IMR-90 (cell line): ENCODE measurements around the gene TMEM170B. TPM values are rescaled to one million over a fixed set of nuclear protein-coding genes. Genes with fewer than 3 reads are reported as not detected.

Experiments used
- ATAC-seq: fragments of 200-7000 bp; cut with Tn5 transposase; 2 replicates; pipeline ENCODE4 v1.9.1; 2020; ENCODE audit warnings: low read depth, mild to moderate bottlenecking, moderate library complexity
- BruUV-seq: library from RNA; stranded (reverse); fragments of 400-500 nt; replicated peaks from 2 replicates; lab custom pipeline; 2021; lab: Mats Ljungman, UMichigan
- CTCF ChIA-PET: fragments of 300-600 bp; formaldehyde crosslinking; extraction: SDS; loops from one replicate; lab custom pipeline; 2021; ENCODE audit warnings: antibody characterized with exemption; lab: Yijun Ruan, JAX
- POLR2A ChIA-PET: fragments of 300-600 bp; sonication (Branson Sonifier 250); formaldehyde crosslinking; loops from one replicate; lab custom pipeline; 2022; ENCODE audit warnings: antibody characterized with exemption; ENCODE audit not compliant: unreplicated experiment; lab: Charles Lee
- DNase-seq: peaks from one replicate; pipeline ENCODE4 v3.0.0; 2013
- H2AFZ ChIP-seq: replicated peaks from 2 replicates; pipeline ENCODE3; 2013; ENCODE audit warnings: low read length, mild to moderate bottlenecking; ENCODE audit not compliant: poor library complexity
- H2AK5ac ChIP-seq: 2 replicates; pipeline ENCODE4 v1.6.1; 2013; ENCODE audit warnings: low read depth, low read length, inconsistent platforms
- H2AK9ac ChIP-seq: replicated peaks from 2 replicates; pipeline ENCODE3; 2013; ENCODE audit warnings: mild to moderate bottlenecking, low read depth, low read length, moderate library complexity; ENCODE audit not compliant: poor library complexity
- H2BK120ac ChIP-seq: 2 replicates; pipeline ENCODE4 v1.6.1; 2013; ENCODE audit warnings: low read depth, low read length, inconsistent platforms
- H2BK15ac ChIP-seq: 3 replicates; pipeline ENCODE4 v1.6.1; 2013; ENCODE audit warnings: low read depth, low read length, inconsistent platforms
- H2BK20ac ChIP-seq: 2 replicates; pipeline ENCODE4 v1.6.1; 2013; ENCODE audit warnings: low read depth, mild to moderate bottlenecking, inconsistent platforms, low read length, moderate library complexity
- H2BK5ac ChIP-seq: 2 replicates; pipeline ENCODE4 v1.6.1; 2013; ENCODE audit warnings: mild to moderate bottlenecking, low read depth, low read length, inconsistent platforms; ENCODE audit not compliant: poor library complexity, severe bottlenecking
- H3K14ac ChIP-seq: replicated peaks from 2 replicates; pipeline ENCODE4 v1.6.1; 2013; ENCODE audit warnings: low read depth, low read length, inconsistent platforms
- H3K18ac ChIP-seq: 2 replicates; pipeline ENCODE4 v1.6.1; 2013; ENCODE audit warnings: low read depth, low read length, control low read depth
- H3K23ac ChIP-seq: 2 replicates; pipeline ENCODE4 v1.6.1; 2013; ENCODE audit warnings: low read depth, low read length, inconsistent platforms
- H3K27ac ChIP-seq: 2 replicates; pipeline ENCODE4 v1.5.1; 2013; ENCODE audit warnings: mild to moderate bottlenecking, control low read depth, low read length; ENCODE audit not compliant: insufficient read depth
- H3K27me3 ChIP-seq: 2 replicates; pipeline ENCODE4 v1.6.1; 2013; ENCODE audit warnings: low read length; ENCODE audit not compliant: control insufficient read depth, insufficient read depth
- H3K36me3 ChIP-seq: 2 replicates; pipeline ENCODE4 v1.6.1; 2013; ENCODE audit warnings: low read length, mixed read lengths; ENCODE audit not compliant: control insufficient read depth, insufficient read depth
- H3K4ac ChIP-seq: 2 replicates; pipeline ENCODE4 v1.6.1; 2013; ENCODE audit warnings: low read depth, low read length, inconsistent platforms
- H3K4me1 ChIP-seq: 2 replicates; pipeline ENCODE4 v1.6.1; 2013; ENCODE audit warnings: low read length, mixed read lengths; ENCODE audit not compliant: control insufficient read depth, insufficient read depth
- H3K4me2 ChIP-seq: 2 replicates; pipeline ENCODE4 v1.6.1; 2013; ENCODE audit warnings: low read depth, mild to moderate bottlenecking, control low read depth, low read length, moderate library complexity
- H3K4me3 ChIP-seq: 2 replicates; pipeline ENCODE4 v1.5.1; 2013; ENCODE audit warnings: low read depth, mild to moderate bottlenecking, control low read depth, low read length, moderate library complexity; ENCODE audit not compliant: insufficient read depth
- H3K56ac ChIP-seq: 2 replicates; pipeline ENCODE4 v1.6.1; 2013; ENCODE audit warnings: low read length, inconsistent platforms; ENCODE audit not compliant: insufficient read depth; ENCODE audit errors: extremely low read depth
- H3K79me1 ChIP-seq, 2 experiments: 2 replicates each; pipeline ENCODE4 v1.6.1; 2013; ENCODE audit warnings: low read length in 2 of 2, inconsistent platforms in 1 of 2, low read depth in 1 of 2
- H3K9ac ChIP-seq: 2 replicates; pipeline ENCODE4 v1.6.1; 2013; ENCODE audit warnings: low read depth, low read length, control low read depth
- H3K9me1 ChIP-seq: 2 replicates; pipeline ENCODE4 v1.6.1; 2013; ENCODE audit warnings: low read length, inconsistent platforms; ENCODE audit not compliant: insufficient read depth
- H3K9me3 ChIP-seq: 2 replicates; pipeline ENCODE4 v1.6.1; 2013; ENCODE audit warnings: low read length; ENCODE audit not compliant: control insufficient read depth, insufficient read depth
- H4K20me1 ChIP-seq: 2 replicates; pipeline ENCODE4 v1.6.1; 2013; ENCODE audit warnings: low read length, inconsistent platforms; ENCODE audit not compliant: insufficient read depth
- H4K5ac ChIP-seq: 2 replicates; pipeline ENCODE4 v1.6.1; 2013; ENCODE audit warnings: mild to moderate bottlenecking, low read depth, low read length, control low read depth
- H4K8ac ChIP-seq, 2 experiments: 2 replicates each; pipeline ENCODE4 v1.6.1; 2013; ENCODE audit warnings: low read depth in 2 of 2, low read length in 2 of 2, control low read depth in 1 of 2, inconsistent platforms in 1 of 2
- H4K91ac ChIP-seq: 2 replicates; pipeline ENCODE4 v1.6.1; 2013; ENCODE audit warnings: low read depth, low read length, inconsistent platforms; ENCODE audit not compliant: insufficient read depth
- CEBPB ChIP-seq: IDR thresholded peaks from 2 replicates; pipeline ENCODE4 v1.6.1; 2012; ENCODE audit warnings: low read depth, low read length, improper control_type of control experiment
- CHD1 ChIP-seq: IDR thresholded peaks from 2 replicates; pipeline ENCODE4 v1.6.1; 2012; ENCODE audit warnings: low read depth, low read length, improper control_type of control experiment
- CTCF ChIP-seq: conservative IDR thresholded peaks from 2 replicates; pipeline ENCODE4 v1.5.1; 2012; ENCODE audit warnings: mild to moderate bottlenecking, low read depth, low read length, improper control_type of control experiment
- ELK1 ChIP-seq: fragments of 150-350 bp; IDR thresholded peaks from 2 replicates; pipeline ENCODE4 v1.6.1; 2016; ENCODE audit warnings: low read depth, mild to moderate bottlenecking, low read length, moderate library complexity, borderline replicate concordance
- FOS ChIP-seq: fragments of 150-350 bp; IDR thresholded peaks from 2 replicates; pipeline ENCODE4 v1.6.1; 2016; ENCODE audit warnings: low read depth, low read length
- MAFK ChIP-seq: IDR thresholded peaks from 2 replicates; pipeline ENCODE4 v1.6.1; 2012; ENCODE audit warnings: low read depth, low read length, improper control_type of control experiment
- MAZ ChIP-seq: IDR thresholded peaks from 2 replicates; pipeline ENCODE4 v1.6.1; 2012; ENCODE audit warnings: low read depth, mild to moderate bottlenecking, low read length, improper control_type of control experiment, moderate library complexity, borderline replicate concordance
- MXI1 ChIP-seq: IDR thresholded peaks from 2 replicates; pipeline ENCODE4 v1.6.1; 2012; ENCODE audit warnings: low read depth, mild to moderate bottlenecking, low read length, moderate library complexity, borderline replicate concordance
- NFE2L2 ChIP-seq: fragments of 150-350 bp; IDR thresholded peaks from 2 replicates; pipeline ENCODE4 v1.6.1; 2016; ENCODE audit warnings: low read depth, mild to moderate bottlenecking, low read length
- POLR2A ChIP-seq: IDR thresholded peaks from 2 replicates; pipeline ENCODE4 v1.6.1; 2012; ENCODE audit warnings: mild to moderate bottlenecking, low read depth, low read length
- RAD21 ChIP-seq: IDR thresholded peaks from 2 replicates; pipeline ENCODE4 v1.6.1; 2012; ENCODE audit warnings: low read length, improper control_type of control experiment
- RCOR1 ChIP-seq: IDR thresholded peaks from 2 replicates; pipeline ENCODE4 v1.6.1; 2012; ENCODE audit warnings: mild to moderate bottlenecking, low read length, improper control_type of control experiment; ENCODE audit not compliant: insufficient replicate concordance
- RFX5 ChIP-seq: IDR thresholded peaks from 2 replicates; pipeline ENCODE4 v1.8.0; 2012; ENCODE audit warnings: low read depth, mild to moderate bottlenecking, low read length, moderate library complexity
- SMC3 ChIP-seq: fragments of 150-350 bp; IDR thresholded peaks from 2 replicates; pipeline ENCODE4 v1.6.1; 2016; ENCODE audit warnings: low read depth, mild to moderate bottlenecking, antibody characterized with exemption, low read length, moderate library complexity
- USF2 ChIP-seq: fragments of 150-350 bp; IDR thresholded peaks from 2 replicates; pipeline ENCODE4 v1.6.1; 2017; ENCODE audit warnings: mild to moderate bottlenecking, antibody characterized with exemption, low read length, low read depth
- WGBS, 2 experiments: methylation state at CpG; one replicate each; pipeline versions ENCODE4 v1.1.5 to v1.1.7; 2013; ENCODE audit warnings: missing lambda C conversion rate in 2 of 2; ENCODE audit not compliant: insufficient read length in 1 of 2; ENCODE audit errors: extremely low coverage in 2 of 2; 5-methylcytosine and 5-hydroxymethylcytosine counted together
- dilution Hi-C: fragments of 300-500 bp; cut with HindIII; formaldehyde crosslinking; loops from one replicate; pipeline ENCODE4 v1.14.3; 2018; ENCODE audit warnings: low sequenced_read_pairs; ENCODE audit not compliant: unreplicated experiment
- in situ Hi-C: fragments of 300-500 bp; cut with MboI; formaldehyde crosslinking; loops from 3 replicates; pipeline ENCODE4 v1.14.3; 2019; ENCODE audit warnings: low sequenced_read_pairs, inconsistent platforms, mixed read lengths
- intact Hi-C: fragments of 100-400 bp; cut with micrococcal nuclease; formaldehyde crosslinking; loops from 2 replicates; pipeline ENCODE4 v1.10.0; 2022
- polyA plus RNA-seq, 3 experiments: library from polyadenylated mRNA; depleted of rRNA; stranded (reverse); fragments of >200 nt; gene quantifications; 2 replicates each; pipeline ENCODE4 v1.2.3, GENCODE V29; 2012; ENCODE audit warnings: low replicate concordance in 1 of 3
- total RNA-seq: library from RNA; depleted of rRNA; stranded (reverse); fragments of >200 nt; gene quantifications from 2 replicates; pipeline ENCODE4 v1.2.3, GENCODE V29; 2012

Gene TMEM170B
- total and polyA plus RNA-seq, 2 of the 4 experiments (the other 2 are of a cell fraction) = 0.10 to 0.18 TPM

GRCh38 chr6:11575408-11576033, 38.0 kb downstream of the TMEM170B start:
- no peak overlapping the region for H2AK9ac ChIP-seq
- no peak overlapping the region for H3K23ac ChIP-seq
- ChIA-PET POLR2A (no interaction called here), CTCF (interaction anchor here (0.7 to 1.5 kb wide), 5 partner anchors 8 to 621 kb away, joined by 3 to 8 read pairs (median 4); no protein-coding TSS in a partner anchor)
- no peaks in the 10 kb centered on the region for H3K4me1 ChIP-seq
- intact Hi-C loops (loop anchor here (1.0 to 10.0 kb wide), 4 partner anchors 79 to 1101 kb away; no protein-coding TSS in a partner anchor), dilution Hi-C loops (no loop called here), in situ Hi-C loops (loop anchor here (10.0 kb wide), 1 partner anchor 621 kb away; no protein-coding TSS in a partner anchor)
- no peaks in the 10 kb centered on the region for H4K20me1 ChIP-seq
- H4K8ac ChIP-seq = no peak overlapping the region
- H3K27me3 ChIP-seq = no peaks in the 10 kb centered on the region
- ATAC-seq = peak; percentile 100
- H4K5ac ChIP-seq = no peak overlapping the region
- H4K91ac ChIP-seq = no peak overlapping the region
- H3K9me3 ChIP-seq = no peaks in the 10 kb centered on the region
- no peaks in the 10 kb centered on the region for H3K36me3 ChIP-seq
- no peak overlapping the region for H3K4ac ChIP-seq
- H3K4me2 ChIP-seq = no peak overlapping the region; the same call in 1 of the 2 replicates
- H2AFZ ChIP-seq = peak overlapping the region; percentile 53
- no peak overlapping the region for H2BK120ac ChIP-seq
- 10% methylated on average over 4 of the region's 10 CpGs; no CpG with 5 or more reads in 1 of the 2 experiments for WGBS, 2 experiments
- H3K79me1 ChIP-seq = no peaks in the 10 kb centered on the region
- no TSS peak for BruUV-seq
- no peaks in the 10 kb centered on the region for H3K9me1 ChIP-seq
- no peak overlapping the region for H2BK15ac ChIP-seq
- no peak overlapping the region for H2AK5ac ChIP-seq
- H2BK5ac ChIP-seq = no peak overlapping the region
- no peak overlapping the region for H3K9ac ChIP-seq
- H2BK20ac ChIP-seq = no peak overlapping the region
- DNase-seq = peak; percentile 84
- no peak overlapping the region for H3K27ac ChIP-seq
- no peak overlapping the region for H3K56ac ChIP-seq
- H3K14ac ChIP-seq = no peak overlapping the region
- H3K4me3 ChIP-seq = no peak overlapping the region
- H3K18ac ChIP-seq = no peak overlapping the region
- no peak for TF ChIP-seq MXI1
- TF ChIP-seq RCOR1 = no peak
- TF ChIP-seq MAFK = no peak
- TF ChIP-seq USF2 = no peak
- no peak for TF ChIP-seq POLR2A
- peak; percentile 90 for TF ChIP-seq CTCF
- peak; percentile 97 for TF ChIP-seq CEBPB
- TF ChIP-seq CHD1 = no peak
- TF ChIP-seq SMC3 = peak; percentile 80
- TF ChIP-seq RAD21 = peak; percentile 94
- TF ChIP-seq FOS = no peak
- no peak for TF ChIP-seq ELK1
- TF ChIP-seq NFE2L2 = no peak
- no peak for TF ChIP-seq RFX5
- no peak for TF ChIP-seq MAZ
